Fibroblast of skin of scalp (primary cell): Measurements from ENCODE around the gene CASS4.

Experiments
- DNase-seq: peaks from one replicate; pipeline ENCODE4 v3.0.0-alpha.2; 2013

CASS4 gene

DNA sequence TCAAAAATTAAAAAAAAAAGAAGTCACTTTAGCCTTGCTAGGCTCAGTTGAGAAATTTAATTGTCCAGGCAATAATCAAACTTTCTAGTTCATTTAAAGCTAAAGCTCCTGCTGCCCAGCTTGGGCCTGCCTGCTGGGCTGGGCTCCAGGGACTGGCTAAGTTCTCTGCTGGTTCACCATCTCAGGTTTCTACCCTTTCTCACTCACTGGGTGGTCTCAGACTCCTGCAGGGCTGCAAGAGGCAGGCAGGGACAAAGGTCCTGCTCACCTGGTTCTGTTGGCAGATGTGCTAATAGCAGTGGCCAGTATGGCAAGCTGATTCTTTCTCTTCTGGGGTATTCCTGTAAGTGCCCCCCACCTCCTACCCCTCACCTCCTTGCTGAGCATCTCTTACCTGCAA lies 35.2 kb downstream of the CASS4 start:
- no peak for DNase-seq

DNA sequence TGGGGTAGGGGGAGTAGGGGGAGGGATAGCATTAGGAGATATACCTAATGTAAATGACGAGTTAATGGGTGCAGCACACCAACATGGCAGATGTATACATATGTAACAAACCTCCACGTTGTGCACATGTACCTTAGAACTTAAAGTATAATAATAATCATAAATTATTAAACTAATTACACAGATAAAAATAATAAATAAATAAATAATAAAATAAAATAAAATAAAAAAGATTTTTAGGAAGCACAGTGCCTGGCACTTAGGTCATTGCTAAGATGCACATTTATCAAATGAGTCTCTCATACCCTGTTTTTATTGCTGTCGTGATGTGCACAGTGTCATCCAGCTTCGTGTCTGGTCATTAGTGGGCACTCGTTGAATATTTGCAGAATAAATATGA lies 37.4 kb downstream of the CASS4 start:
- DNase-seq = no peak

DNA sequence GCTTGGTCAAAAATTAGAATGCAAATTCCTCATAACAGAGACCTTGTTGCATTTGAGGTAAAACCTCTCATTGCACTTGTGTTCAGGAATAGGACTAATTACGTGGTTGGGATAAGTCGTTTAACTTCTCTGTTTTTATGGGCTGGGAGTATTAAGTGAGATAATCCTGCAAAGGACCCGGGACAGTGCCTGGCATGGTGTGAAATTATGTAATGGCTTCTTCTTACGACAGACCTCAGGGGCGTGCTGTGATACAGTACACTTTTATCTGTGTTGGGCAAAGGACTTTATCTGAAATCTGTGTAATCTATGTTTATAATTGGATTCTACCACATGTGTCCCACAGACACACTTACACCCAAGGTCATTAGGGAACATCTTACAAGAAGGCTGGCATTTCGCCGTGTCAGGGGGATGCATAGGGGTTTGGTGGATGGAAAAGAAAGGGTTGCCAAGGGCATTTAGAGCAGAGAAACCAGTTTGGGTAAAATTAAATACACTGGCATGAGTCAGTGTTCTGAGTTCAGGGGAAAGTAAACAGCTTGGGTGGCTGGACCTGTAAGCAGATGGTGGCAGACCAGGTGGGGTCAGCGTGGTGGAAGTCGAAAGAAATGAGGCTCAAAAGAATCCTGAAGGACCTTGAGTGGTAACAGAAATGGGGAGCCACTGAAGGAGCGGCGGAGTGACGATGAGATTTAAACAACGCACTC lies 39.2 kb downstream of the CASS4 start:
- DNase-seq = no peak

DNA sequence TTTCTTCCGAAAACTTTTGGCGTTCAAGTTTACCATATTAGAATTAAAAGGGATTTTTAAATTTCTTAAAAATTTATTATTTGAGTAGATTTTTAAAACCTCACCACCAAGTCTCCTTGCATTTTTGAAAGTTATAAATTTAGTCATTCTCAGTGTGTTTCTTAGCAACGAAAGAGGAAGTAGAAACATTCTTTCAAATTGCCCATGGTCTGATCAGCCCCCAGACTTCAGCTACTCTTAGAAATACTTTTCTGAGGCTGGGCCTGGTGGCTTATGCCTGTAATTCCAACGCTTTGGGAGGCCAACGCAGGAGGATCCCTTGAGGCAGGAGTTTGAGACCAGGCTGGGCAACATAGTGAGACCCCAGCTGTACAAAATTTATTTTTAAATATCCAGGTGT lies 41.3 kb downstream of the CASS4 start:
- peak; percentile 4 for DNase-seq

DNA sequence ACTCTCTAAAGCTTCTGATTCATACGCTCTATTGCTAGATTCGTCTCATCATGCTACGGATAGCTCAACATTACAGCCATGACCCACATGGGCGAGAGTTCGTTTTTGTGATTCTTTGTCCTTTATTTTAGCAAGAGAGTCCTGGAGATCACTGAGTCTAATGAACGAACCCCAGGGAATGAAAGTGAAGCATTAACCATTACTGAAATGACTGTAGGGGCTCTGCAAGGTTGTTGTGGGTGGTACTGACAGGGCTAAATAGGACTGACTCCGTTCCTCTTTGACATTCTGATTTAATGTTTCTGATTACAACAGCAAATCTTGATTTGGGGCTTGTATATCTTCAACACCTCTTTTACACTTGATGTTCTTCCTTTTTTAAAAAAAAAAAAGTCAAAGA lies 42.7 kb downstream of the CASS4 start:
- no peak for DNase-seq

DNA sequence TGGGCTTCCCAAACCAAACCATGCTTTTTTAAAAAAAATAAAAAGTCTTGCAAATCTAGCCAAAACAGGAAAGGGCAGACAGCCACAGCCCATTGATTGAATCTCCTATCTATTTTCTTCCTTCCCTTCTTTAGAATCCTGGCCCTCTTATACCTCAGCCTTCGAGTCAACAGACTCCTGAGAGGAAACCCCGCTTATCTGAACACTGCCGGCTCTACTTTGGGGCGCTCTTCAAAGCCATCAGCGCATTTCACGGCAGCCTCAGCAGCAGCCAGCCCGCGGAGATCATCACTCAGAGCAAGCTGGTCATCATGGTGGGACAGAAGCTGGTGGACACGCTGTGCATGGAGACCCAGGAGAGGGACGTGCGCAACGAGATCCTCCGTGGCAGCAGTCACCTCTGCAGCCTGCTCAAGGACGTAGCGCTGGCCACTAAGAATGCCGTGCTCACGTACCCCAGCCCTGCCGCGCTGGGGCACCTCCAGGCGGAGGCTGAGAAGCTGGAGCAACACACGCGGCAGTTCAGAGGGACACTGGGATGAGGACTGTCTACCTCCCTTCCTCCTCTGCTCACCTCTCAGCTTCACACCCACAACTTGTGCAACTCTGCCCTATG lies 46.3 kb downstream of the CASS4 start:
- no peak for DNase-seq

DNA sequence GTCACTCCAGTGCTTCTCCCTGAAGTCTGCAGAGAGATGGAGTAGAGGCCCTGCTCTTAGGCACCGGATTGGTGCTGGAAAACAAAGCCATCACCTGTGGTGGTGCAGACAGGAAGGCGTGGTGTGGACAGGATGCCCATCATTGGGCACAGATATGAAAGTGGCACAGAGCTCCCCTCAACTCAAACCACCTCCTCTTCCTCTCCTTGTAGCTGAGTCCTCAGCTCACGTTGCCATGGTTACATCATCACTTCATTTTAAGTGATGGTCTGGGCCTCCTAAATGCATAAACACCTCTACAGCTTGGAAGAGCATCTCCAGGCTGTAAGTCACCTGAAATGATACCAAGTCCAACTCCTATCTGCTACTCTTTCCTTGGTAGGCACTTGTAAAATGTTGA lies 48.4 kb downstream of the CASS4 start:
- no peak for DNase-seq

DNA sequence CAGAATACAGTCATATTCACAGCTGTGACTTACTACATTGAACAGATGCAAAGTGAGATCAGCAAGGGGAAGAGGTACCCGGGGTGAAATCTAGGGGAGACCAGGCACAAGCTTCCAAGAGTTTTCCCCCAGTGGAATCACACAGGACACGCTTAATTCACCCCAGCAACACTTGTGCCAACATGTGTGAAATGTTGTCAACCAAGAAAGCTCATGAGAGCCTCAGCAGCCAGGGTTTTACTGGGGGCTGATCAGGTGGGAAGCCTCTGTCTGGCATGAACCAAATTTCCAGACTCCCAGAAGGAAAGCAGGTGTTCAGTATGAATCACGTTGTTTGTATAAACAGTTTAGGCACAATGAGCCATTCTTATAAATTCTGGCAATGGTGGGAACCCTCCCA lies 49.5 kb downstream of the CASS4 start:
- DNase-seq = no peak

DNA sequence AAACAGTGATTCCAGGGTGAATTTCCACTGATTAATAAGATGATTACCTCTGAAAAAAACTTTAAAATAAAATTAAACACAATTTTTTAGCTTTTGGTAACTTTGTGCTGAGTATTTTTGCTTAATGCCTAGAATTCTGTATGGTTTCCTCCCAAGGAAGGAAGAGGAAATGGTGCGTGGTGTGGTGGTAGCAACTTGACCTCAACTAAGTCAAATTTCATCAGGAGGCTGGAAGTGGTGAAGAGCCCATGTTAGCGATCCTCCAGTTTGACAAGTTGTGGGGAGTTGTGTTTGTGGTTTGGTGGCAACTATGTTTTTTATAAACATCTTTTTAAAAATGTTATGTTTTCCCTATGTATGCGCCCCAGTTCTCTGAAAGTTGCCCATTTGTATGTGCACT lies 51.4 kb downstream of the CASS4 start:
- no peak for DNase-seq

DNA sequence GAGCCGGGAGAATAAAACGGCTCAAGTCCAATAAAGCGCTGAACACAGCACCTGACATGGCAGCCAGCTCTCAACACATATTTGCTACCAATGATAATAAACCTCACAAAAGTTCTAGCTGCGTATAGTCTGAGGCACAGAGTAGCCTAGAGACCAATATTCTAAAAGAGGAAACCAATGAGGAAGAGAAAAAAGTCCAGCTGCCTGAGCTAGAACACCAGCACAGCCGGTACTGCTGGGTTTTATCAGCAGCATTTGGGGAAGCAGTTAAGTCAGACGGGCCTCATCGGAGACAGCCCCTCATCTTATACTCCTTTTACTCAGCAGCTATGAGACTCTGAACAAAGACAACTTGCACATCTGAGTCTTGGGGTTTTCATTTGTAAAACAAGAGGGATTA lies 53.9 kb downstream of the CASS4 start:
- no peak for DNase-seq

DNA sequence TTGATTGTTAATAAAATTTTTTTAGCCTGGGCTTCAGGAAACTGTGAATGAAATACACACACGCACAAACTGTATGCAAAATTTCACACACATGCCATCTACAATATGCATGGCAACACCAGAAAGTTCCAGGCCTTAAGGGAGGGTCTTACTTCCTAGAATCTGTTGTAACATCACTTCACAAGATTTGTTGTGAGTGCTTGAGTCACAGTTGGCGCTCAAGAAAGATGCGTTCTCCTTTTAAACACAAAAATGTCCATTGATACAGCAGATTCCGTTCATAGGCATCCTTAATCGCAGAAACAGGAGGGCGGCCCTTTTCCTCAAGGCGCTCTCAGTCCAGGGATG lies 55.9 kb downstream of the CASS4 start:
- no peak for DNase-seq

DNA sequence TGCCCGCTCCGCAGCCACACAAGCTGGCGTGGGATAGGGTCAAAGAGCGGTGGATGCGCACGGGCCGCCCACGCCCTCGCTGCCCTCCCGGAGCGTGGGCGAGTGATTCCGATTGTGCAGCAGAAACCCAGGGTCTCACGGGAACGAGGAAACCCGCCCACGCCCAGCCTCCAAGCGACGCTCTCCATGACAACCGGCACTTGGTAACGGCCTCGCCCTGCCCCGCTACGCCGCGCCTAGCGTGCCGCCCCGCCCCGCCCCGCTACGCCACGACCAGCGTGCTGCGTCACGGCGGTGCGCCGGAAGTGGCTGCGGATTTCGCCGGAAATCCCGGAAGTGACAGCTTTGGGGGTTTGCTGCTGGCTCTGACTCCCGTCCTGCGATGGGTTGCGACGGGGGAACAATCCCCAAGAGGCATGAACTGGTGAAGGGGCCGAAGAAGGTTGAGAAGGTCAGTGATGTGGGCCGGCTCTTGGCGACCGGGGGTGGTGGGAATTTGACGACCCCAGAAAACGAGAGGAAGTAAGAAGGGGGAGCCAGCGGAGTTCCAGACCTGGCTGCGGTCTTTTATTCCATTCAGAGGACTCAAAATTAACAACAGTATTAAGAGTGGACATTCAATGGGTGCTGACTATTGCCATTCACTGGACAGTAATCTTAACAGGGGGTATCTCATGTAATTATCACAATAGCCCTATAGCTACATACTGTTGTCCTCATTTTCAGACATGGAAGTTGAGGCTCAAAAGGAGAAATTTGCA lies 56.4 kb downstream of the CASS4 start, which contains the start of gene RTF2:
Gene RTF2, plus strand, starts transcription at position 312 of the 761 bp plus-strand sequence. Its CDS starts 71 bp downstream, at position 383.
- peak; percentile 94 for DNase-seq

DNA sequence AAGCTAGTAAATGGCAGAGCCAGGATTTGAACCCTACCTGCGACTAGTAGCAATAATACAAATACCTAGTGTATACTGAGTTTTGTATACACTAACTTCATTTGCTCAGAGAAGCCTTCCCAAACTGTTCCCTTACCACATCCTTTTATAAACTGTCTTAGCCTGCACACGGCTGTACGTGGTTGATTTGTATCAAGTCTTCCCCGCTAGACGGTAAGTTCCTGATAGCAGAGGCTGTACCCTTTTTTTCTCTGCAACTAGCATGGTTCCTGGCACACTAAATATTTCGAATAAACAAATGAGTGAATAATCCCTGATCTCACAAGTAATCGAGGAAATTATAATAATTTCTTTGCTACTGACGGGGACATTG lies 57.0 kb downstream of the CASS4 start:
- DNase-seq = no peak

DNA sequence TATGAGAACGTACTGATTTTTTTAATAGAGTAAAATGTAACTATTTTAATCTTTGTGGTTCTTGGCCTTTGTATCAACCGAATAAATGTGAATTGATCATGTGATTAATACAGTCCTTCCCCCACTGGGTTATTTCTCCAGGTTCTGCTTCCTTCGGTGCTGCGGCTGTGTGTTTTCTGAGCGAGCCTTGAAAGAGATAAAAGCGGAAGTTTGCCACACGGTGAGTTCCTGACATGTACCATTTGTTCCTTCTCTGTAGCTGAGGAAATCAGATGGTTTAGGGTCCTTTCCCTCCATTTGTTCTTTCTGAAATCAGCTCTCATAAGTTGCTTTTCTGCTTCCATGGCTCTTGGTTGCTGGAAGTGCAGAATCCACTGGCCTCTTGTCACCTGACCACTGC lies 71.9 kb downstream of the CASS4 start:
- no peak for DNase-seq

DNA sequence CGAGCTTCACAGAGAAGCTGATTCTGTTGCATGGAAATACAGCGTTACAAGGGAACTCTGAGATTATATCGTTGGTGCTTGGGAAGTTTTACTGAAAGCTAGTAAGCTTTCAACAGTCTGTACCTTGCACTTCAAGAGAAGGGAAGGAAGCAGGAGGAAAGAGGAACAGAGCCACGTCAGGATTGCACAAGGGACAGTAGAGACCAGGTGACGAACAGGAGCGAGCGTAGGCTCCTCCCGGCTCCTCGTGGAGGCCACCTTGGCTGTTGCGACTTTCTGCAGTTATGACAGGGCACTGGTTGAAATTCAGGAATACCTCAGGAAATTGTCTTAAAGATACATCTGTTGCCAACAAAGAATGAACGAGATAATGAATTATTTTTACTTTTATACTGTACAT lies 75.2 kb downstream of the CASS4 start:
- DNase-seq = no peak

DNA sequence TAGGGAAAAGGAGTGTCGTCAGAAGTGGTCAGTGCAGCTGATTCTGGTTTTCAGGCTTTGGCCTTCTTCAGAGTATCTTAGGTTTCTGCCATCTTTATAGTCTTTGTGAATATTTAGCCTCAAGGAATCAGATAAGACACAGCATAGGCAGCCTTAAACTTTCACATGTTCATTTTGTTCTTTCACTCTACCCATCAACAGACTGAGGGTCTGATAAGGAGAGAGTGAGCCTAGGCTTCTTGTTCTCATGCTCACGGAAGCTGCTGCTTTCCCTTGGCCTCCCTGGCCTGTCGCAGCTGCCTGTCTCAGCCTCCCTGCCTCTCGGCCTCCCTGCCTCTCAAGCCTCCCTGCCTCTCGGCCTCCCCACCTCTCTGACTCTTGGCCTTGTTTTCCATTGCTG lies 76.5 kb downstream of the CASS4 start:
- DNase-seq = no peak

DNA sequence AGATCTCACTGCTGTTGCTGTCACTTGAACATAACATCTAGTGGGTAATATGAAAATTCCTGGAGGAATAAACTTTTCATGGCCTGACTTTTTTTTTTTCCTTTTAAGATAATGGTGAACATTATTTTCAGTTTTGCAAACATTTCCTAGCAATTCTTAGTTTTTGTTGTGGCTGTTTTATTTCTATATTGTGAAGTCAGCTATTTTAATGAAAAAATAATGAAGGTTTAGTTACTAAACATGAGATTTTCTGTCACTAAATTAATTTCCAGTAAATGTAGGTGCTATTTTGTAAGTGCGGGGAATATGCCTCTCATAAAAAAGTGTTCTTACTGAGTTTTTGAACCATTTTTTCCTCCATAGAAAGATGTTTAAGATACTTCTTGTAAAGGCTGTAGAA lies 89.1 kb downstream of the CASS4 start:
- DNase-seq = no peak

DNA sequence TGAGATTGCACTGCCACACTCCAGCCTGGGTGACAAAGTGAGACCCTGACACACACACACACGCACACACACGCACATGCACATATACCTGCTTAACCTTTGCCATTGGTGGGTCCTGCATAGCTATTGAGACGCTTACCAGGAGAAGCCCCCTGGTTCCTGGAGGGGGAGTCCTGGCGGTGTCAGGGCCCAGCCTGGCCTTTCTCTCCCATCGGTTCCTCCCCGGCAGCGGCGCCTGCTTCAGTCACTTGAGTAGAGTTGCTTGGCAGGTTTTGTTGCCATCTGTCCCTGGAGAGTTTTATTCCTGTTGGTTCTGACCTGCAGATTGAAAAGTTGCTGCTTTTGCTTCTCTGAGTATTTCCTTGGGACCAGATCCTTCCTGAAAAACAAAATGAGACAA lies 91.9 kb downstream of the CASS4 start:
- DNase-seq = no peak

DNA sequence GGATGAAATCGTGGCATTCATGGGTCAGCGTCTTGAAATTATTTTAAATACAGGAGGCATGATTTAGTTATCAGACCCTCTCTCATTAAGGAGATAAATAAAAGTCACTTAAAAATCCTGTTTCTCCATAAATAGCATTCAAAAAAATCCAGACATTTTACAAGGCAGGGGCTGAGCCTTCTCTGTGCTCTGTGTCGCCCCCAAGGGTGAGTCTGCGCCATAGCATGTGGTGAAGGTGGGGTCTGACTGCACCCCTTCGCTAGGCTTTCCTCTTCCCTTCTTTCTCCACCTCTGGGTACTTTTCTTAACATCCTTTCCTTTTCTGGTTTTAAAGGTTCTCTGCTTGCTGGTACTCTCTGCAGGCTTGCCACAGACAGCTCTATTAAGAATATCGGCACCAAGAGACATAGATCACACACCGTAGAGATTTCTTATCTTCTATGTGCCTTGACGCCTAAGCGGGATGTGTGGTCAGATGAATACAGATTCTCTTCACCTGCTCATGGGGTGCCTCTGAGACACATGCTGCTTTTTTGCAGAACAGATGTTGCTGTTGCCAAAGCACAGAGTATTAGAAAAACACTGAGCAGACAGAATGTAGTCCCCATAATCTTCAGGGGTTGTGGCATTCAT lies 92.4 kb downstream of the CASS4 start:
- DNase-seq = no peak

DNA sequence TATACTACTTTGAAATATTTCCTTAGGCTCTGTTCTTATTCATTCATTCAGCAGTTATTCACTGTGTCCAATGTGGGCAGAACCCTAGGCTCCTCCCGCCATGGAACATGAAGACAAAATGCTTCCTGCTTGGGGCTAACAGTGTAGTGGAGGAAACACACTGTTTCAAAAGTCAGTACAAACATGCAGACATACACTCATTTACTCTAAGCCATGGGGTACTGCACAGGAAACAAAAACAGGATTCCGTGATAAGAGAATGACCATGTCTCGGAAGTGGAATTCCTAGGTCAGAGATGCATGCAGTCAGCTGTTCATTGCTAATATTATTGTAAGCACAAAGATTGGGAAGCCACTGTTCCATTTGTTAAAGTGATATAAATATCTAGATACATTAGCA lies 94.0 kb downstream of the CASS4 start:
- no peak for DNase-seq
